Activated naive CD8-positive, alpha-beta T cell (primary cell): ENCODE measurements around the gene GOLGA2.

Experiments
- H3K27ac Mint-ChIP-seq: one replicate; pipeline ENCODE4 v1.8.0; 2021; ENCODE audit warnings: mixed read lengths
- H3K27me3 Mint-ChIP-seq: one replicate; pipeline ENCODE4 v1.8.0; 2021; ENCODE audit warnings: mixed read lengths
- H3K36me3 Mint-ChIP-seq: one replicate; pipeline ENCODE4 v1.8.0; 2021; ENCODE audit warnings: mixed read lengths
- H3K4me1 Mint-ChIP-seq: one replicate; pipeline ENCODE4 v1.8.0; 2021; ENCODE audit warnings: low read depth, mixed read lengths
- H3K4me3 Mint-ChIP-seq: one replicate; pipeline ENCODE4 v1.8.0; 2021; ENCODE audit warnings: mild to moderate bottlenecking, mixed read lengths
- H3K9me3 Mint-ChIP-seq: one replicate; pipeline ENCODE4 v1.8.0; 2021; ENCODE audit warnings: low read depth, mixed read lengths

Gene GOLGA2

GRCh38 chr9:128254855-128255759 lies 20.7 kb downstream of the GOLGA2 start:
- H3K4me1 Mint-ChIP-seq, result peaks cover 4% of the 10 kb centered on the region
- no peaks in the 10 kb centered on the region for H3K9me3 Mint-ChIP-seq
- no peaks in the 10 kb centered on the region for H3K27me3 Mint-ChIP-seq
- no peak overlapping the region for H3K4me3 Mint-ChIP-seq
- H3K36me3 Mint-ChIP-seq, result peaks cover 3% of the 10 kb centered on the region
- no peak overlapping the region for H3K27ac Mint-ChIP-seq

GRCh38 chr9:128254362-128254761 lies 21.4 kb downstream of the GOLGA2 start:
- peaks cover 3% of the 10 kb centered on the region for H3K36me3 Mint-ChIP-seq
- no peak overlapping the region for H3K27ac Mint-ChIP-seq
- no peaks in the 10 kb centered on the region for H3K9me3 Mint-ChIP-seq
- no peak overlapping the region for H3K4me3 Mint-ChIP-seq
- peaks cover 9% of the 10 kb centered on the region for H3K4me1 Mint-ChIP-seq
- H3K27me3 Mint-ChIP-seq, result no peaks in the 10 kb centered on the region

- Mint-ChIP-seq H3K4me3 (no peak overlapping the region), H3K36me3 (peaks cover 3% of the 10 kb centered on the region), H3K4me1 (peaks cover 9% of the 10 kb centered on the region), H3K27me3 (no peaks in the 10 kb centered on the region), H3K9me3 (no peaks in the 10 kb centered on the region), H3K27ac (no peak overlapping the region)
Measured at GRCh38 chr9:128253991-128254346, 21.8 kb downstream of the GOLGA2 start.

- no peaks in the 10 kb centered on the region for H3K9me3 Mint-ChIP-seq
- peaks cover 9% of the 10 kb centered on the region for H3K4me1 Mint-ChIP-seq
- H3K36me3 Mint-ChIP-seq, result peaks cover 3% of the 10 kb centered on the region
- H3K4me3 Mint-ChIP-seq, result no peak overlapping the region
- no peak overlapping the region for H3K27ac Mint-ChIP-seq
- no peaks in the 10 kb centered on the region for H3K27me3 Mint-ChIP-seq
Measured at GRCh38 chr9:128253140-128253990, 22.4 kb downstream of the GOLGA2 start.

- H3K36me3 Mint-ChIP-seq, result peaks cover 2% of the 10 kb centered on the region
- peaks cover 9% of the 10 kb centered on the region for H3K4me1 Mint-ChIP-seq
- H3K9me3 Mint-ChIP-seq, result no peaks in the 10 kb centered on the region
- H3K27me3 Mint-ChIP-seq, result no peaks in the 10 kb centered on the region
- H3K27ac Mint-ChIP-seq, result no peak overlapping the region
- H3K4me3 Mint-ChIP-seq, result no peak overlapping the region
Measured at GRCh38 chr9:128252317-128253139, 23.3 kb downstream of the GOLGA2 start.

GRCh38 chr9:128251732-128252100 lies 24.1 kb downstream of the GOLGA2 start:
- peak overlapping the region; percentile 70 for H3K4me3 Mint-ChIP-seq
- H3K27me3 Mint-ChIP-seq, result no peaks in the 10 kb centered on the region
- no peak overlapping the region for H3K27ac Mint-ChIP-seq
- no peaks in the 10 kb centered on the region for H3K36me3 Mint-ChIP-seq
- H3K9me3 Mint-ChIP-seq, result no peaks in the 10 kb centered on the region
- H3K4me1 Mint-ChIP-seq, result peaks cover 9% of the 10 kb centered on the region

GRCh38 chr9:128250839-128251731 lies 24.7 kb downstream of the GOLGA2 start:
- no peaks in the 10 kb centered on the region for H3K9me3 Mint-ChIP-seq
- H3K4me3 Mint-ChIP-seq, result peak overlapping the region; percentile 83
- no peaks in the 10 kb centered on the region for H3K27me3 Mint-ChIP-seq
- no peak overlapping the region for H3K27ac Mint-ChIP-seq
- H3K36me3 Mint-ChIP-seq, result no peaks in the 10 kb centered on the region
- peaks cover 9% of the 10 kb centered on the region for H3K4me1 Mint-ChIP-seq

GRCh38 chr9:128249908-128250838 lies 25.6 kb downstream of the GOLGA2 start:
- peaks cover 4% of the 10 kb centered on the region for H3K27me3 Mint-ChIP-seq
- no peaks in the 10 kb centered on the region for H3K36me3 Mint-ChIP-seq
- H3K4me1 Mint-ChIP-seq, result peaks cover 14% of the 10 kb centered on the region
- peak overlapping the region; percentile 88 for H3K4me3 Mint-ChIP-seq
- H3K27ac Mint-ChIP-seq, result peak overlapping the region; percentile 28
- no peaks in the 10 kb centered on the region for H3K9me3 Mint-ChIP-seq

GRCh38 chr9:128249558-128249907 lies 26.3 kb downstream of the GOLGA2 start:
- H3K4me3 Mint-ChIP-seq, result peak overlapping the region; percentile 88
- H3K9me3 Mint-ChIP-seq, result no peaks in the 10 kb centered on the region
- H3K27ac Mint-ChIP-seq, result peak overlapping the region; percentile 16
- H3K4me1 Mint-ChIP-seq, result peaks cover 14% of the 10 kb centered on the region
- H3K36me3 Mint-ChIP-seq, result no peaks in the 10 kb centered on the region
- peaks cover 4% of the 10 kb centered on the region for H3K27me3 Mint-ChIP-seq

GRCh38 chr9:128247226-128247803 lies 28.5 kb downstream of the GOLGA2 start:
- peaks cover 10% of the 10 kb centered on the region for H3K27me3 Mint-ChIP-seq
- no peak overlapping the region for H3K4me3 Mint-ChIP-seq
- peaks cover 20% of the 10 kb centered on the region for H3K4me1 Mint-ChIP-seq
- H3K27ac Mint-ChIP-seq, result no peak overlapping the region
- H3K9me3 Mint-ChIP-seq, result no peaks in the 10 kb centered on the region
- H3K36me3 Mint-ChIP-seq, result no peaks in the 10 kb centered on the region

- Mint-ChIP-seq H3K27ac (no peak overlapping the region), H3K4me3 (no peak overlapping the region), H3K9me3 (no peaks in the 10 kb centered on the region)
Measured at GRCh38 chr9:128246471-128246870, 29.3 kb downstream of the GOLGA2 start.

GRCh38 chr9:128245421-128246151 lies 30.2 kb downstream of the GOLGA2 start:
- Mint-ChIP-seq H3K4me3 (no peak overlapping the region), H3K27me3 (peaks cover 13% of the 10 kb centered on the region), H3K27ac (no peak overlapping the region), H3K4me1 (peaks cover 17% of the 10 kb centered on the region), H3K9me3 (no peaks in the 10 kb centered on the region), H3K36me3 (no peaks in the 10 kb centered on the region)

More at GRCh38 chr9:128246471-128246870, 29.3 kb downstream of the GOLGA2 start:
- H3K36me3 Mint-ChIP-seq, result no peaks in the 10 kb centered on the region
- peaks cover 11% of the 10 kb centered on the region for H3K27me3 Mint-ChIP-seq
- peaks cover 20% of the 10 kb centered on the region for H3K4me1 Mint-ChIP-seq
